H9 (cell line): ENCODE measurements around the gene STRIP1. TPM values are rescaled to one million over a fixed set of nuclear protein-coding genes. Genes with fewer than 3 reads are reported as not detected.
A peak's percentile ranks its signal among the peaks of the same experiment; 100 is the strongest.

Experiments
- DNase-seq: peaks from one replicate; pipeline ENCODE4 v3.0.0-alpha.2; 2017
- H2AFZ ChIP-seq: one replicate; pipeline ENCODE4 v1.6.1; 2013; ENCODE audit warnings: mild to moderate bottlenecking, low read length, control low read depth, moderate library complexity
- H2AK5ac ChIP-seq: 2 replicates; pipeline ENCODE4 v1.6.1; 2013; ENCODE audit warnings: low read length, control low read depth, mixed read lengths; ENCODE audit not compliant: insufficient read length
- H2BK120ac ChIP-seq: one replicate; pipeline ENCODE4 v1.6.1; 2013; ENCODE audit warnings: low read depth, mild to moderate bottlenecking, low read length, control low read depth, inconsistent platforms; ENCODE audit not compliant: poor library complexity, severe bottlenecking
- H2BK12ac ChIP-seq: 2 replicates; pipeline ENCODE4 v1.6.1; 2013; ENCODE audit warnings: low read length, control low read depth, mixed read lengths, low read depth; ENCODE audit not compliant: insufficient read length
- H2BK15ac ChIP-seq: 2 replicates; pipeline ENCODE4 v1.6.1; 2013; ENCODE audit warnings: low read depth, low read length, control low read depth
- H2BK20ac ChIP-seq: one replicate; pipeline ENCODE4 v1.6.1; 2013; ENCODE audit warnings: low read depth, mild to moderate bottlenecking, low read length, control low read depth, inconsistent platforms; ENCODE audit not compliant: poor library complexity, severe bottlenecking
- H2BK5ac ChIP-seq: 2 replicates; pipeline ENCODE4 v1.6.1; 2013; ENCODE audit warnings: low read length, control low read depth, mixed read lengths; ENCODE audit not compliant: insufficient read length
- H3K14ac ChIP-seq: 2 replicates; pipeline ENCODE4 v1.6.1; 2013; ENCODE audit warnings: low read length, control low read depth; ENCODE audit not compliant: insufficient read depth
- H3K18ac ChIP-seq: 2 replicates; pipeline ENCODE4 v1.6.1; 2013; ENCODE audit warnings: low read depth, mild to moderate bottlenecking, mixed read lengths, low read length, control low read depth; ENCODE audit not compliant: insufficient read length
- H3K23ac ChIP-seq: 2 replicates; pipeline ENCODE4 v1.6.1; 2013; ENCODE audit warnings: low read length, control low read depth, mixed read lengths, low read depth; ENCODE audit not compliant: insufficient read length
- H3K23me2 ChIP-seq: 2 replicates; pipeline ENCODE4 v1.6.1; 2013; ENCODE audit warnings: low read depth, mild to moderate bottlenecking, mixed read lengths, low read length, control low read depth; ENCODE audit not compliant: insufficient read length, poor library complexity, severe bottlenecking
- H3K27ac ChIP-seq: 2 replicates; pipeline ENCODE4 v1.5.1; 2013; ENCODE audit warnings: low read length, control low read depth, mixed read lengths, low read depth; ENCODE audit not compliant: insufficient read length
- H3K27me3 ChIP-seq: 2 replicates; pipeline ENCODE4 v1.6.1; 2013; ENCODE audit warnings: low read length, control low read depth, inconsistent platforms; ENCODE audit not compliant: insufficient read depth
- H3K4ac ChIP-seq: 2 replicates; pipeline ENCODE4 v1.6.1; 2013; ENCODE audit warnings: low read depth, mild to moderate bottlenecking, control low read depth, inconsistent platforms, low read length, moderate library complexity
- H3K4me1 ChIP-seq: 2 replicates; pipeline ENCODE4 v1.6.1; 2013; ENCODE audit warnings: low read length, control low read depth, inconsistent platforms; ENCODE audit not compliant: insufficient read depth
- H3K4me2 ChIP-seq: 2 replicates; pipeline ENCODE4 v1.6.1; 2013; ENCODE audit warnings: low read length, control low read depth, mixed read lengths; ENCODE audit not compliant: insufficient read length, insufficient read depth
- H3K56ac ChIP-seq: 2 replicates; pipeline ENCODE4 v1.6.1; 2013; ENCODE audit warnings: low read depth, mild to moderate bottlenecking, mixed read lengths, low read length, control low read depth; ENCODE audit not compliant: insufficient read length
- H3K79me1 ChIP-seq: 2 replicates; pipeline ENCODE4 v1.6.1; 2013; ENCODE audit warnings: low read depth, mild to moderate bottlenecking, moderate library complexity, low read length, control low read depth, inconsistent platforms; ENCODE audit not compliant: insufficient read depth, poor library complexity, severe bottlenecking
- H3K79me2 ChIP-seq: 2 replicates; pipeline ENCODE4 v1.6.1; 2013; ENCODE audit warnings: low read length, control low read depth, inconsistent platforms; ENCODE audit not compliant: insufficient read depth
- H3K9ac ChIP-seq: 2 replicates; pipeline ENCODE4 v1.6.1; 2013; ENCODE audit warnings: low read length, control low read depth, mixed read lengths; ENCODE audit not compliant: insufficient read length; ENCODE audit errors: extremely low read depth
- H3K9me3 ChIP-seq: one replicate; pipeline ENCODE4 v1.6.1; 2013; ENCODE audit warnings: low read depth, low read length, inconsistent platforms; ENCODE audit not compliant: control insufficient read depth
- H3T11ph ChIP-seq: one replicate; pipeline ENCODE4 v1.6.1; 2013; ENCODE audit warnings: mild to moderate bottlenecking, low read length, control low read depth, inconsistent platforms
- H4K20me1 ChIP-seq: one replicate; pipeline ENCODE4 v1.6.1; 2013; ENCODE audit not compliant: control insufficient read depth, insufficient read length, insufficient read depth
- H4K5ac ChIP-seq: 2 replicates; pipeline ENCODE4 v1.6.1; 2013; ENCODE audit warnings: low read depth, mild to moderate bottlenecking, mixed read lengths, low read length, control low read depth; ENCODE audit not compliant: insufficient read length
- H4K8ac ChIP-seq: replicated peaks from 2 replicates; pipeline ENCODE4 v1.6.1; 2013; ENCODE audit warnings: low read length, control low read depth, mixed read lengths, low read depth; ENCODE audit not compliant: insufficient read length
- H4K91ac ChIP-seq: 2 replicates; pipeline ENCODE4 v1.6.1; 2013; ENCODE audit warnings: low read depth, mild to moderate bottlenecking, moderate library complexity, mixed read lengths, low read length, control low read depth; ENCODE audit not compliant: insufficient read length
- H3K27ac Mint-ChIP-seq, 3 experiments: 2 replicates in 2 of 3; 3 replicates in 1 of 3; pipeline ENCODE4 v1.8.0; 2020 to 2021; ENCODE audit warnings: mixed read lengths in 3 of 3, mild to moderate bottlenecking in 1 of 3, moderate library complexity in 1 of 3
- H3K27me3 Mint-ChIP-seq: 2 replicates; pipeline ENCODE4 v1.8.0; 2021; ENCODE audit warnings: low read depth, mild to moderate bottlenecking, moderate library complexity, mixed read lengths
- H3K36me3 Mint-ChIP-seq, 3 experiments: 2 replicates in 2 of 3; 3 replicates in 1 of 3; pipeline ENCODE4 v1.8.0; 2020 to 2021; ENCODE audit warnings: low read depth in 3 of 3, mixed read lengths in 3 of 3; ENCODE audit not compliant: insufficient read depth in 1 of 3
- H3K4me1 Mint-ChIP-seq, 2 experiments: 2 replicates each; pipeline ENCODE4 v1.8.0; 2020; ENCODE audit warnings: mixed read lengths in 2 of 2
- H3K4me3 Mint-ChIP-seq, 2 experiments: 2 replicates in 1 of 2; 3 replicates in 1 of 2; pipeline ENCODE4 v1.8.0; 2020 to 2021; ENCODE audit warnings: mild to moderate bottlenecking in 2 of 2, mixed read lengths in 2 of 2, moderate library complexity in 1 of 2
- H3K9me3 Mint-ChIP-seq, 2 experiments: 2 replicates in 1 of 2; 3 replicates in 1 of 2; pipeline ENCODE4 v1.8.0; 2020; ENCODE audit warnings: mild to moderate bottlenecking in 2 of 2, mixed read lengths in 2 of 2, moderate library complexity in 1 of 2
- WGBS: extraction: QIAGEN DNeasy Blood & Tissue Kit; methylation state at CpG from one replicate; pipeline ENCODE4 v1.1.7; 2013; ENCODE audit warnings: missing lambda C conversion rate, low lambda C conversion rate, mixed read lengths; ENCODE audit not compliant: insufficient read length; ENCODE audit errors: extremely low coverage; 5-methylcytosine and 5-hydroxymethylcytosine counted together
- total RNA-seq: library from RNA; stranded (reverse); gene quantifications from 2 replicates; pipeline ENCODE4 v1.2.1, GENCODE V29; 2021
- TF ChIP-seq, protein P1 (sequence below): fragments of 200-600 bp; sonication (generic); conservative IDR thresholded peaks from 3 replicates; pipeline ENCODE4 v1.8.0; 2021; ENCODE audit warnings: antibody characterized with exemption, mild to moderate bottlenecking

The STRIP1 gene
- total RNA-seq, 1 experiment from 2014 or later, result 43.6 TPM

GRCh38 chr1:109986054-109986444, 48.4 kb upstream of the STRIP1 start:
- H3K36me3 Mint-ChIP-seq, result peaks cover 3 to 9% (median 5%) of the 10 kb centered on the region in 3 experiments; a peak in 5 of 7 replicates
- Histone ChIP-seq H3K4me2 (peak overlapping the region; percentile 82), H3K14ac (no peak overlapping the region), H2AK5ac (no peak overlapping the region), H3K9me3 (no peaks in the 10 kb centered on the region), H2BK120ac (no peak overlapping the region), H2BK5ac (no peak overlapping the region), H4K8ac (no peak overlapping the region), H3K27me3 (no peaks in the 10 kb centered on the region), H3K23ac (no peak overlapping the region), H3K4me1 (peaks cover 5% of the 10 kb centered on the region; the same call in 1 of the 2 replicates), H3K18ac (no peak overlapping the region), H2BK20ac (no peak overlapping the region), H2BK12ac (no peak overlapping the region), H3T11ph (no peak overlapping the region), H3K56ac (no peak overlapping the region), H3K23me2 (peaks cover 5% of the 10 kb centered on the region), H3K9ac (no peak overlapping the region), H3K27ac (no peak overlapping the region), H2BK15ac (no peak overlapping the region), H3K79me2 (peaks cover 14% of the 10 kb centered on the region; the same call in 1 of the 2 replicates), H4K20me1 (no peaks in the 10 kb centered on the region), H3K4ac (no peak overlapping the region), H4K91ac (no peak overlapping the region), H3K79me1 (peaks cover 4% of the 10 kb centered on the region), H4K5ac (no peak overlapping the region), H2AFZ (no peak overlapping the region)
- H3K9me3 Mint-ChIP-seq, result no peaks in the 10 kb centered on the region
- H3K27ac Mint-ChIP-seq, result peak overlapping the region in 1 of 3 experiments; percentile 8; a peak in 1 of 7 replicates
- peak overlapping the region; percentile 95 to 97 for H3K4me3 Mint-ChIP-seq
- no CpG with 5 or more reads among the region's 3 CpGs for WGBS
- peaks cover 3% of the 10 kb centered on the region for H3K27me3 Mint-ChIP-seq
- TF ChIP-seq, protein P1, sequence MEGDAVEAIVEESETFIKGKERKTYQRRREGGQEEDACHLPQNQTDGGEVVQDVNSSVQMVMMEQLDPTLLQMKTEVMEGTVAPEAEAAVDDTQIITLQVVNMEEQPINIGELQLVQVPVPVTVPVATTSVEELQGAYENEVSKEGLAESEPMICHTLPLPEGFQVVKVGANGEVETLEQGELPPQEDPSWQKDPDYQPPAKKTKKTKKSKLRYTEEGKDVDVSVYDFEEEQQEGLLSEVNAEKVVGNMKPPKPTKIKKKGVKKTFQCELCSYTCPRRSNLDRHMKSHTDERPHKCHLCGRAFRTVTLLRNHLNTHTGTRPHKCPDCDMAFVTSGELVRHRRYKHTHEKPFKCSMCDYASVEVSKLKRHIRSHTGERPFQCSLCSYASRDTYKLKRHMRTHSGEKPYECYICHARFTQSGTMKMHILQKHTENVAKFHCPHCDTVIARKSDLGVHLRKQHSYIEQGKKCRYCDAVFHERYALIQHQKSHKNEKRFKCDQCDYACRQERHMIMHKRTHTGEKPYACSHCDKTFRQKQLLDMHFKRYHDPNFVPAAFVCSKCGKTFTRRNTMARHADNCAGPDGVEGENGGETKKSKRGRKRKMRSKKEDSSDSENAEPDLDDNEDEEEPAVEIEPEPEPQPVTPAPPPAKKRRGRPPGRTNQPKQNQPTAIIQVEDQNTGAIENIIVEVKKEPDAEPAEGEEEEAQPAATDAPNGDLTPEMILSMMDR, result no peak
- DNase-seq, result no peak
- H3K4me1 Mint-ChIP-seq, result peaks cover 33 to 39% of the 10 kb centered on the region in 2 experiments
